K562 (cell line): ENCODE results near the gene FARSA. TPM values are rescaled to one million over a fixed set of nuclear protein-coding genes. Genes with fewer than 3 reads are reported as not detected.

Experiments
- ATAC-seq: fragments of 200-7000 bp; cut with Tn5 transposase; 3 replicates; pipeline ENCODE4 v1.9.1; 2020; ENCODE audit warnings: moderate library complexity
- BruUV-seq: library from RNA; stranded (reverse); fragments of 400-500 nt; replicated peaks from 2 replicates; lab custom pipeline; 2021; lab: Mats Ljungman, UMichigan
- CTCF ChIA-PET: fragments of 300-600 bp; formaldehyde crosslinking; extraction: SDS; loops from one replicate; lab custom pipeline; 2021; ENCODE audit warnings: low intra/inter-chr PET ratio; lab: Yijun Ruan, JAX
- POLR2A ChIA-PET: fragments of 300-600, 350-650 bp; sonication (Branson Sonifier 250); formaldehyde crosslinking; extraction: SDS; loops from one replicate; lab custom pipeline; 2021; ENCODE audit warnings: antibody characterized with exemption, inconsistent platforms; lab: Yijun Ruan, JAX
- DNase-seq, 4 experiments: peaks; one replicate each; pipeline versions ENCODE4 v3.0.0 to v3.0.0-alpha.2; 2011 to 2018; ENCODE audit warnings: low spot score in 3 of 4, mixed read lengths in 3 of 4; ENCODE audit errors: extremely low read depth in 1 of 4
- FAIRE-seq: peaks from 2 replicates; lab custom pipeline; 2011; peaks lifted over from hg19 to GRCh38; lab: Jason Lieb, UNC
- H2AFZ ChIP-seq: 2 replicates; pipeline ENCODE4 v1.6.0; 2011; ENCODE audit warnings: low read depth, low read length, control low read depth, inconsistent platforms
- H3K27ac ChIP-seq: fragments of 200-600 bp; 3 replicates; pipeline ENCODE4 v1.8.0; 2011; ENCODE audit warnings: low read depth, mild to moderate bottlenecking, control low read depth, inconsistent platforms, low read length, moderate library complexity, mixed read lengths; ENCODE audit errors: extremely low read depth
- H3K27me3 ChIP-seq, 2 experiments: fragments of 300-600 bp in 1 of 2; 2 replicates in 1 of 2; 3 replicates in 1 of 2; pipeline versions ENCODE4 v1.6.0 to v1.8.0; 2011; ENCODE audit warnings: inconsistent platforms in 2 of 2, low read length in 2 of 2, mild to moderate bottlenecking in 1 of 2, mixed read lengths in 1 of 2, moderate library complexity in 1 of 2; ENCODE audit not compliant: control insufficient read depth in 2 of 2, insufficient read depth in 2 of 2
- H3K36me3 ChIP-seq: fragments of 300-600 bp; 3 replicates; pipeline ENCODE4 v1.8.0; 2011; ENCODE audit warnings: mild to moderate bottlenecking, low read length, inconsistent platforms; ENCODE audit not compliant: control insufficient read depth, insufficient read depth
- H3K4me1 ChIP-seq, 2 experiments: fragments of 200-600 bp in 1 of 2; replicated peaks in 1 of 2; 2 replicates in 1 of 2; 3 replicates in 1 of 2; pipeline versions ENCODE4 v1.5.1 to v1.8.0; 2011; ENCODE audit warnings: inconsistent platforms in 2 of 2, low read length in 2 of 2, mild to moderate bottlenecking in 1 of 2, mixed read lengths in 1 of 2, moderate library complexity in 1 of 2; ENCODE audit not compliant: control insufficient read depth in 2 of 2, insufficient read depth in 2 of 2
- H3K4me2 ChIP-seq: 2 replicates; pipeline ENCODE4 v1.6.1; 2011; ENCODE audit warnings: low read length, control low read depth, inconsistent platforms, mixed read lengths; ENCODE audit not compliant: insufficient read depth
- H3K4me3 ChIP-seq: fragments of 200-600 bp; sonication (generic), shearing (Covaris generic); 2 replicates; pipeline ENCODE4 v1.5.1; 2016; ENCODE audit warnings: control low read depth, inconsistent platforms
- H3K79me2 ChIP-seq: fragments of 200-600 bp; 3 replicates; pipeline ENCODE4 v1.8.0; 2011; ENCODE audit warnings: low read length, inconsistent platforms; ENCODE audit not compliant: control insufficient read depth, insufficient read depth
- H3K9ac ChIP-seq, 2 experiments: 2 replicates each; pipeline versions ENCODE4 v1.6.0 to v1.6.1; 2011; ENCODE audit warnings: low read depth in 2 of 2, low read length in 2 of 2, control low read depth in 1 of 2, inconsistent platforms in 1 of 2, mild to moderate bottlenecking in 1 of 2, mixed read lengths in 1 of 2; ENCODE audit not compliant: insufficient read depth in 1 of 2
- H3K9me1 ChIP-seq: one replicate; pipeline ENCODE4 v1.6.0; 2011; ENCODE audit warnings: inconsistent platforms, mild to moderate bottlenecking, low read length, moderate library complexity; ENCODE audit not compliant: control insufficient read depth, insufficient read depth
- H3K9me3 ChIP-seq: replicated peaks from 2 replicates; pipeline ENCODE4 v1.5.1; 2011; ENCODE audit warnings: low read depth, low read length, inconsistent platforms; ENCODE audit not compliant: control insufficient read depth, insufficient read depth
- H4K20me1 ChIP-seq: replicated peaks from 2 replicates; pipeline ENCODE4 v1.6.1; 2011; ENCODE audit warnings: low read length, inconsistent platforms, mixed read lengths; ENCODE audit not compliant: control insufficient read depth, insufficient read depth
- ATF1 ChIP-seq, 2 experiments: fragments of 450-650 bp in 1 of 2; IDR thresholded peaks; 2 replicates each; pipeline ENCODE4 v1.6.1; 2016; ENCODE audit warnings: missing compliant biosample characterization in 1 of 2, missing genetic modification characterization in 1 of 2
- CREB3L1 ChIP-seq: fragments of 450-650 bp; IDR thresholded peaks from 2 replicates; pipeline ENCODE4 v1.6.1; 2014; ENCODE audit warnings: low read depth, mild to moderate bottlenecking, moderate library complexity, borderline replicate concordance
- EP300 ChIP-seq: IDR thresholded peaks from 2 replicates; pipeline ENCODE4 v1.6.1; 2012; ENCODE audit warnings: low read length, improper control_type of control experiment
- ETV6 ChIP-seq, 3 experiments: fragments of 150-350 bp in 1 of 3; sonication (generic) in 1 of 3; formaldehyde crosslinking in 1 of 3; IDR thresholded peaks; 2 replicates each; pipeline versions ENCODE4 v1.6.1 to v1.8.0; 2014 to 2022; ENCODE audit warnings: borderline replicate concordance in 2 of 3, low read depth in 2 of 3, antibody characterized with exemption in 1 of 3, low read length in 1 of 3, mild to moderate bottlenecking in 1 of 3, missing genetic modification reagents in 1 of 3
- GTF2A2 ChIP-seq: IDR thresholded peaks from 2 replicates; pipeline ENCODE4 v1.6.1; 2016; ENCODE audit warnings: mild to moderate bottlenecking, missing genetic modification characterization, missing compliant biosample characterization
- HNRNPLL ChIP-seq: fragments of 200-400 bp; formaldehyde crosslinking; IDR thresholded peaks from 2 replicates; pipeline ENCODE4 v1.6.1; 2017; ENCODE audit warnings: low read length, low read depth, mild to moderate bottlenecking; ENCODE audit not compliant: poor library complexity, severe bottlenecking
- MECOM ChIP-seq: fragments of 250-450 bp; sonication (Bioruptor Pico); IDR thresholded peaks from 2 replicates; pipeline ENCODE4 v1.8.0; 2022; ENCODE audit warnings: inconsistent platforms
- MEF2A ChIP-seq: IDR thresholded peaks from 2 replicates; pipeline ENCODE4 v1.6.1; 2011; ENCODE audit warnings: low read depth, mild to moderate bottlenecking, low read length, moderate library complexity; ENCODE audit not compliant: control insufficient read depth
- NFRKB ChIP-seq: fragments of 450-650 bp; IDR thresholded peaks from 2 replicates; pipeline ENCODE4 v1.6.1; 2016; ENCODE audit warnings: low read depth
- SREBF1 ChIP-seq: fragments of 150-350 bp; IDR thresholded peaks from 2 replicates; pipeline ENCODE4 v1.6.1; 2014; ENCODE audit warnings: antibody characterized with exemption, low read depth, low read length, borderline replicate concordance
- SRSF7 ChIP-seq: fragments of 200-400 bp; formaldehyde crosslinking; optimal IDR thresholded peaks from 2 replicates; pipeline ENCODE3; 2017; ENCODE audit warnings: mild to moderate bottlenecking, low read depth, low read length
- TEAD4 ChIP-seq, 2 experiments: sonication (generic) in 1 of 2; formaldehyde crosslinking in 1 of 2; IDR thresholded peaks; 2 replicates each; pipeline versions ENCODE4 v1.6.1 to v1.8.0; 2012 to 2022; ENCODE audit warnings: borderline replicate concordance in 1 of 2, inconsistent platforms in 1 of 2, low read length in 1 of 2, mild to moderate bottlenecking in 1 of 2, missing genetic modification reagents in 1 of 2
- THAP7 ChIP-seq: fragments of 250-450 bp; sonication (Bioruptor Pico); IDR thresholded peaks from 2 replicates; pipeline ENCODE4 v1.5.0; 2021
- U2AF1 ChIP-seq: fragments of 200-400 bp; formaldehyde crosslinking; optimal IDR thresholded peaks from 2 replicates; pipeline ENCODE3; 2017; ENCODE audit warnings: mild to moderate bottlenecking, low read depth, low read length, moderate library complexity
- ZFX ChIP-seq: sonication (generic); formaldehyde crosslinking; IDR thresholded peaks from 2 replicates; pipeline ENCODE4 v1.8.0; 2022; ENCODE audit warnings: mild to moderate bottlenecking, missing genetic modification reagents, moderate library complexity
- ZNF76 ChIP-seq: fragments of 250-450 bp; sonication (Bioruptor Pico); IDR thresholded peaks from 2 replicates; pipeline ENCODE4 v1.4.0; 2020; ENCODE audit warnings: mild to moderate bottlenecking, moderate library complexity, borderline replicate concordance
- WGBS: fragments of 100-300 bp; shearing (Covaris generic); methylation state at CpG from one replicate; pipeline ENCODE4 v1.1.6; 2016; ENCODE audit warnings: low coverage, mixed read lengths; ENCODE audit not compliant: insufficient coverage; ENCODE audit errors: missing lambda C conversion rate; 5-methylcytosine and 5-hydroxymethylcytosine counted together
- in situ Hi-C: fragments of 300-500 bp; cut with MboI; formaldehyde crosslinking; loops from 4 replicates; pipeline ENCODE4 v1.15.0; 2018; ENCODE audit warnings: inconsistent platforms, mixed read lengths
- intact Hi-C: fragments of 100-400 bp; cut with micrococcal nuclease; formaldehyde crosslinking; loops from 2 replicates; pipeline ENCODE4 v1.14.2; 2022
- polyA plus RNA-seq, 8 experiments: library from polyadenylated mRNA; depleted of rRNA in 4 of 8; stranded (reverse) in 5 of 8; unstranded in 3 of 8; fragments of >200 nt; fragmentation: Nextera tagmentation in 2 of 8; fragmentation: Illumina TruSeq in 1 of 8; extraction: Ambion mirVana in 2 of 8; extraction: Trizol in 1 of 8; gene quantifications; 2 replicates each; pipeline versions ENCODE4 v1.2.1 to v1.2.3, GENCODE V29; 2011 to 2014; ENCODE audit warnings: inconsistent platforms in 1 of 8, missing spikeins in 1 of 8
- total RNA-seq, 7 experiments: library from RNA; depleted of rRNA in 6 of 7; stranded (reverse); fragments of >200 nt in 6 of 7; fragmentation: Illumina TruSeq in 2 of 7; extraction: Trizol in 2 of 7; gene quantifications; 2 replicates each; pipeline versions ENCODE4 v1.2.1 to v1.2.3, GENCODE V29; 2011 to 2021; ENCODE audit warnings: low replicate concordance in 1 of 7

FARSA gene
- total and polyA plus RNA-seq, 9 of the 15 experiments (the other 6 are each of a cell fraction or from before 2014, with no cell fraction given), result 25.2 to 237 (median 89.6) TPM

- Histone ChIP-seq H3K9me3 (no peaks in the 10 kb centered on the region), H3K4me2 (peak overlapping the region; percentile 98), H3K27me3 (no peaks in the 10 kb centered on the region), H3K9me1 (no peaks in the 10 kb centered on the region), H3K9ac (peak overlapping the region; percentile 94 to 97), H3K4me1 (peaks cover 27 to 42% of the 10 kb centered on the region in 2 experiments), H3K36me3 (peaks cover 47% of the 10 kb centered on the region), H3K4me3 (peak overlapping the region; percentile 86), H3K27ac (peak overlapping the region; percentile 96), H2AFZ (no peak overlapping the region), H3K79me2 (peaks cover 54% of the 10 kb centered on the region), H4K20me1 (no peaks in the 10 kb centered on the region; the same call in 1 of the 2 replicates)
- ATAC-seq, result peak; percentile 13
- 8% methylated on average over 16 of the region's 16 CpGs for WGBS
- BruUV-seq, result no TSS peak
- CTCF ChIA-PET, result no interaction called here
- POLR2A ChIA-PET, result interaction anchor here (0.6 to 2.1 kb wide), 13 partner anchors 9 to 51 kb away, joined by 3 to 10 read pairs (median 3); partner anchors contain the start of genes DNASE2, GADD45GIP1, GCDH and RAD23A
- in situ Hi-C loops, result no loop called here
- intact Hi-C loops, result no loop called here
- DNase-seq, result peak in 1 of 4 experiments; percentile 44
- peak; percentile 40 for FAIRE-seq
- no peak for TF ChIP-seq ATF1 (CRISPR knock-in tag; IDR thresholded peaks at IDR 0.05)
- TF ChIP-seq ATF1 (tag; IDR thresholded peaks at IDR 0.05), result no peak
- TF ChIP-seq MECOM (CRISPR knock-in tag), result no peak
- TF ChIP-seq TEAD4 (IDR thresholded peaks at IDR 0.05; ENCODE audit: low read length), result no peak
- no peak for TF ChIP-seq TEAD4 (CRISPR knock-in tag; IDR thresholded peaks at IDR 0.05; ENCODE audit: borderline replicate concordance)
- no peak for TF ChIP-seq GTF2A2 (tag)
- no peak for TF ChIP-seq ETV6 (IDR thresholded peaks at IDR 0.05; ENCODE audit: borderline replicate concordance in 1 of 2, low read depth in 2 of 2, low read length in 1 of 2)
- TF ChIP-seq ETV6 (CRISPR knock-in tag; IDR thresholded peaks at IDR 0.05; ENCODE audit: borderline replicate concordance), result no peak
- TF ChIP-seq CREB3L1, result peak; percentile 3; the same call in 1 of the 2 replicates
- no peak for TF ChIP-seq MEF2A
- TF ChIP-seq ZNF76, result no peak
- TF ChIP-seq ZFX (CRISPR knock-in tag), result no peak
- no peak for TF ChIP-seq NFRKB
- TF ChIP-seq U2AF1, result no peak
- no peak for TF ChIP-seq EP300
- no peak for TF ChIP-seq HNRNPLL
- TF ChIP-seq SREBF1, result no peak
- no peak for TF ChIP-seq THAP7
- no peak for TF ChIP-seq SRSF7
Observed at GRCh38 chr19:12932392-12933286, 872 bp downstream of the FARSA start.
